Measurements from ENCODE around the gene KMT2C.

DNA sequence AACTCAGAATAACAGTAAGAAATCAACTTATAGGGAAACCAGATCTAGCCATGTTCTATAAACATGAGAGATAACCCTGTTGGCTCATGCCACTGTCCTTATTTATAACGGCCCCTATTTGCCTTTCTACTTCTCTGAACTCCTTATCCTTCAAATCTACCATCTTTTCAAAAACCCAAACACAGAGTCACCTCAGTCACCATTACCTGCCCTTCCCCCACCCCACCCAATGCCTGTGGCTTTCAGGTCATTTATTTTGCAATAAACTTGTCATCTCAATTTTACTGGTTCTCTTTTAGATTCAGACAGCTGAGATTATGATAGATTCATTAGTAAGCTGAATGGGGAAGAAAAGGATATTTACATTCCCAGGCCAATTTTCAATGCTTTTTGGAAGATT, 53.6 kb downstream of the KMT2C start:
- TF ChIP-seq CTCF (IDR thresholded peaks at IDR 0.05) (no peak), EP300 (IDR thresholded peaks at IDR 0.05) (no peak)
